Stimulated activated naive CD8-positive, alpha-beta T cell treated with anti-CD3 and anti-CD28 coated beads, Interleukin-15, Interleukin-2, amounts not matched to agents 100 ng/mL and 50 ng/mL, for 24 hours (primary cell): Measurements from ENCODE around the gene GNAO1.

ENCODE experiments used
- H3K27ac Mint-ChIP-seq: one replicate; pipeline ENCODE4 v1.8.0; 2021; ENCODE audit warnings: mild to moderate bottlenecking, mixed read lengths
- H3K27me3 Mint-ChIP-seq: one replicate; pipeline ENCODE4 v1.8.0; 2021; ENCODE audit warnings: mixed read lengths
- H3K36me3 Mint-ChIP-seq: one replicate; pipeline ENCODE4 v1.8.0; 2021; ENCODE audit warnings: low read depth, mixed read lengths
- H3K4me1 Mint-ChIP-seq: one replicate; pipeline ENCODE4 v1.8.0; 2021; ENCODE audit warnings: low read depth, mixed read lengths
- H3K4me3 Mint-ChIP-seq: one replicate; pipeline ENCODE4 v1.8.0; 2021; ENCODE audit warnings: mild to moderate bottlenecking, mixed read lengths
- H3K9me3 Mint-ChIP-seq: one replicate; pipeline ENCODE4 v1.8.0; 2021; ENCODE audit warnings: mixed read lengths

The GNAO1 gene

DNA sequence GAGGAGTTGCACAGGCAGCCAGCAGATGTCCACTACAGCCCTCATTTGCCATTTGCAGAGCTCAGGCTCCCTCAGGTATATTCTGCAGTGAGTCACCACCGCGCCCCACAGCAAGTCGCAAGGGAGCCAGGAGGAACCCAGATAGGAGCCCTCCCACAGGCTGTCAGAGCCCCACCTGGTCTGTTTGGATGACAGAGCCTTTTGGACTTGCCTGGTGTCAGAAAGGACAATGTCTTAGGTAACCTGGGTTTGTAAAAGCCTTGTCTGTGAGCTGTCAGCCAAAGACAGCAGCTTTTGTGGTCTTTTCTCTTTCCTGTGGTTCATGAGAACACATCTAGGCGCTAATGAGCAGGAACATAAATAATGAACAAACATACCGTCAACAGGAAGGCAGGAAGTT, 70.9 kb downstream of the GNAO1 start:
- no peak overlapping the region for H3K27ac Mint-ChIP-seq
- peak overlapping the region; percentile 21 for H3K4me3 Mint-ChIP-seq
- H3K36me3 Mint-ChIP-seq: no peaks in the 10 kb centered on the region
- H3K27me3 Mint-ChIP-seq: no peaks in the 10 kb centered on the region
- peaks cover 28% of the 10 kb centered on the region for H3K4me1 Mint-ChIP-seq
- no peaks in the 10 kb centered on the region for H3K9me3 Mint-ChIP-seq

DNA sequence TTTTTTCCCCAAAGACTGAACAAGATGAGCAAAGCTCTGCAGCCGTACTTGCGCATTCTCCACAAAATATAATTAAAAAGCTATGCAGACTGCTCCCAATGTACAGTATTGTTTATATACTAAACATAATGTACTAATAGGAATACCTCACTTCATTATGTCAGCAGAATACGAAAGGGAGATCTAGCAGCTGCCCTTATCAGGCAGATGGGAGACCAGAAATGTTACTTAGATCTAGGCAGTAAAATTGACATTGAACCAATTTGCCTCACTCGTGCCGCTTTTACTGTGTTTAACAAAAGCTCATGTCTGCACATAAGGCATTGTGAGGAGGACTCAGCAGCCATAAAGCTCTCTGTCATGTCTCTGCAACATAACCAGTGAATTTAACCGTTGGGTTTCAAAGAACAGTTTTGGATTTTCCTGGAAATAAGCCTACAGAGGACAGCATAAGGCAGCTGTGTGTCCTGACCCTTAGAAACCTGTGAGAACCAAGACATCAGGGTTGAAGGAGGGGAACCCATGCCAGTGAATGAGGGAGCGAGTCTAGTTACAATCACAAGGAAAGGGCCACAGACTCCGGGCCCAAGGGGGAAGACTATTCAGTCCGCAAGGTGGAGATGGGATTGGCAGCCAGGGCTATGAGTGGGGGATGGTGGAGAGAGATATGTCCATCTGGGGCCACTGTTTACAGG, 71.4 kb downstream of the GNAO1 start:
- no peaks in the 10 kb centered on the region for H3K27me3 Mint-ChIP-seq
- no peak overlapping the region for H3K27ac Mint-ChIP-seq
- H3K36me3 Mint-ChIP-seq: no peaks in the 10 kb centered on the region
- H3K9me3 Mint-ChIP-seq: no peaks in the 10 kb centered on the region
- H3K4me1 Mint-ChIP-seq: peaks cover 28% of the 10 kb centered on the region
- H3K4me3 Mint-ChIP-seq: no peak overlapping the region

DNA sequence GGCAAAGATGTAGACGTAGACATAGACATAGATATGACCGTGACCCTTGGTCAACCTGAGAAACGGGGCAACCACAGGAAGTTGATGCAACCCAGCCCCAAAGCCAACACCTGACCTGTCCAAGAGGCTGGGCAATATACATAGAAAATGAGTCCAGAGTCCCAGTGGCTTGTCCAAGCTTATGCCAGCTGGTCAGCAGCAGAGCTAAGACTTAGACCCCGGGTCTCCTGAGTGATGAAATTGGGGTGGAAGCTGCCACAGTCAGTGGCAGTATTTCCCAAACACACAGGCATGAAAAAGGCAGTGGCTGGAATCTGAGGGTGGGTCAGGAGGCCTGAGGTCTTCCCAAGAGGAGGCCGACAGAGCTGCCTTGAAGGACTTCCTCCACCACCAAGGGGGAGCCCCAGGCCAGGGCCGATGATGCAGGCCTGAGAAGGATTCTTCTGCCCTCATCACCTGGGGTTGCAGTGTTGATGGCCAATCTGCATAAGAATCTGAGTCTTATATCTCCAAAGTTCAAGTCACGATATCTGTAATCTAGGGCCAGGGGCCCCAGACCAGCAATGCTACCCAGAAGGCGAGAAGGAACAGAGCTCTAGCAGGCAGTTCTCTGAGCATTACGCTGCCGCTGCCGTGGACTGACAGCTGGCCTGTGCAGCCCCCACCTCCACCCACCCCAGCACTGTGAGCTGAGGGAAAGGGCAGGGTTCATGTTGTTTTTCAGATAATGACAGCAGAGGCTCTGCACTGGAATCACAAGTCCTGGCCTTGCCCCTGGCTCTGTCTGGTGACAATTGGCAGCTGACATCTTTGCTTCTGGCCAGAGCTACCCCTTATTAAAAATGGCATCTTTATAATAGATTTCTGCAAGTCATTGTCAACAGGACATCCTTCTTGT, 72.7 kb downstream of the GNAO1 start:
- Mint-ChIP-seq H3K4me1 (peaks cover 28% of the 10 kb centered on the region), H3K27ac (no peak overlapping the region)

DNA sequence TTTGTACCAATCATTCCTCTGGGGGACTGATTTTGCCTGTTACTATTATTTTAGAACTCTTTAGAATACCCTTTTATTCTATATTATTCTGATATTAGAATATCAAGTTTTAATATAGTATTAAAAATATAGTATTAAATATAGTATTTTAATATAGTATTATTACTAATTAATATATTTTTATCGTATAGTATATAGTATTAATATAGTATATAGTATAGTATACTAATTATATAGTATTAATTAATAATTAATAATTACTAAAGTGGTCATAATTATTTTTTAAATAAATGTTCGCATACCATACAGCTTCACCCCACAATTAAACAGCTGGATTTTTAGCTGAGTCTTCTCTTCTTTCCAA, 73.3 kb downstream of the GNAO1 start:
- H3K4me1 Mint-ChIP-seq: peaks cover 28% of the 10 kb centered on the region
- no peak overlapping the region for H3K4me3 Mint-ChIP-seq
- no peaks in the 10 kb centered on the region for H3K27me3 Mint-ChIP-seq
- H3K9me3 Mint-ChIP-seq: no peaks in the 10 kb centered on the region
- H3K36me3 Mint-ChIP-seq: no peaks in the 10 kb centered on the region
- no peak overlapping the region for H3K27ac Mint-ChIP-seq

More for the DNA sequence above, 72.7 kb downstream of the GNAO1 start:
- Mint-ChIP-seq H3K36me3 (no peaks in the 10 kb centered on the region), H3K27me3 (no peaks in the 10 kb centered on the region), H3K4me3 (no peak overlapping the region), H3K9me3 (no peaks in the 10 kb centered on the region)

DNA sequence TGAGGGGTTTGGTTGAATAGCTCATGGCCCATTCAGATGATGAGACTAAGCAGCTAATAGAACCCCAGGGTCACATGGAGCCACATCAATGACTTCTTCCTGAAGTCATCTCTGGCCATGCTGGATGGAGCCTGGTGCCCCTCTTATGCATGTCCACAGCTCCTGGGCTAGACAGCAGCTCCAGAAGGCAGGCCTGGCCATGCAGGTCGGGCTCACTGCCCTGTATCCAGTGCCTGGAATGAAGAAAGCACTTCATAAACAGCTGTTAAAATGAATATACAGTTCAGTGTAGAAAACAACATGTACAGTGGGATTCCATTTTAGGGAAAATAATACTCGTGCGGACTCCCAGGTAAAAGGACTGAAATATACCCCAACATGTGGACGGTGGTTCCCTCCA, 73.9 kb downstream of the GNAO1 start:
- Mint-ChIP-seq H3K36me3 (no peaks in the 10 kb centered on the region), H3K4me1 (peaks cover 28% of the 10 kb centered on the region), H3K27ac (no peak overlapping the region), H3K4me3 (no peak overlapping the region), H3K27me3 (no peaks in the 10 kb centered on the region), H3K9me3 (no peaks in the 10 kb centered on the region)

DNA sequence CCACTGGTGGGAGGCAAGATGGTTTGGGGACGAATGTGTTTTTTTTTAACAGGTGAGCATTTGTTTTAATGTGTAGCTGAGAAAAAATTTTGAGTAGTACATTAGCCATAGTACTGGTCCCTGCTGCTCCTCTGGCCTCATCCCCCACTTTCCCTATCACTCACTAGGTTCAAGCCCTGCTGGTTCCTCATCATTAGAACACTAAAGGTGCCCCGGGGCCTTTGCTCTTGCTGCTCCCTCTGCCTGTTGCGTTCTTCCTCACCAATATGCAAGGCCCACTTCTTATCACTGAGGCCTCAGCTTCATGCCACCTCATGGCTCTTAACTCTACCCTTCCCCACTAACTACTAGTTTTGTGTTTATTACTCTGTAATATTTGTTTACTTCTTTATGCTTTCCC, 74.5 kb downstream of the GNAO1 start:
- no peaks in the 10 kb centered on the region for H3K27me3 Mint-ChIP-seq
- H3K27ac Mint-ChIP-seq: no peak overlapping the region
- peaks cover 28% of the 10 kb centered on the region for H3K4me1 Mint-ChIP-seq
- H3K9me3 Mint-ChIP-seq: no peaks in the 10 kb centered on the region
- no peak overlapping the region for H3K4me3 Mint-ChIP-seq
- no peaks in the 10 kb centered on the region for H3K36me3 Mint-ChIP-seq

DNA sequence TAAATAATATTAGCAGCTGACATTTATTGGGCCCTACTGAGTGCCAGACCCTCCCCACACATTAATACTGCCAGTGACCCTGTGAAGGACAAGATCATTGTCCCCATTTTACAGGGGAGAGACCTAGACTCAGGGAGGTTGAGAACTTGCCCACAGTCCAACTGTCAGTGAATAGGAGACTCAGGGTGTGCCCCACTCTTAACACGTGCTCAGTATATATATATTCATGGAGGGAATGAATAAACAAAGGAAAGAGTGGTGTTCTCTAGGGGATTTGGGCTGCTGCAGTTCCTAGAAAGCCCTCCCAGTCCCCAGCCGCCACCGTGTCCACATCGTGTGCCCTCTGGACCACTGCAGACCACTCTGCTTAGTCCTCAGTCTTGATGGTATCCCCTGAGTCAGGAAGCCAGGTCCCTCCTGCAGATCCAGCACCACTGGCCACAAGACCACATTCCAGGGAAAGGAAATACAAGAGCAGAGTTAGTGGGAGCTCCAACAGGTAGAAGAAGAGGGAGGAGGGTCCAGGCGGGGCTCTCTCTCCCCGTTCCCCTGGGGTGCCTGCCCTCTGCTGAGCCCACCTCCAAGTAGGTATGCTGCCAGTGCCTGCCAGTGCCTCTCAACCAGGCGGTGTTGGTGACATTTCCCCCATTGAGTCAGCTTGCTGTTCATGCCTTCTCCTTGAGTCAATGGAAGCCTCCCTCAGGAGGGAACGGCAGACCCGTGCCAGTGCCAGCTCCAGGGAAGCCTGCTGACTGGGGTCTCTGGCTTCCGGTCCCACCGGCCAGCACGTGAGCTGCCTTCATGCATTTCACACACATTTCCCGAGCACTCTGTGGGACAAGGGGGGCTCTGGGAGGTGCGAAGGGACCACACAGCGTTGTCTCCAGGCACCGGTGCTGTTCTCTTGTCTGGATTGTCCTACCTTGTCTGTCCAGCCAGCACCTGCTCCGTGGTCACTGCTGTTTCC, 75.6 kb downstream of the GNAO1 start:
- Mint-ChIP-seq H3K27me3 (no peaks in the 10 kb centered on the region), H3K4me1 (peaks cover 21% of the 10 kb centered on the region), H3K27ac (no peak overlapping the region), H3K36me3 (no peaks in the 10 kb centered on the region), H3K9me3 (no peaks in the 10 kb centered on the region), H3K4me3 (no peak overlapping the region)

DNA sequence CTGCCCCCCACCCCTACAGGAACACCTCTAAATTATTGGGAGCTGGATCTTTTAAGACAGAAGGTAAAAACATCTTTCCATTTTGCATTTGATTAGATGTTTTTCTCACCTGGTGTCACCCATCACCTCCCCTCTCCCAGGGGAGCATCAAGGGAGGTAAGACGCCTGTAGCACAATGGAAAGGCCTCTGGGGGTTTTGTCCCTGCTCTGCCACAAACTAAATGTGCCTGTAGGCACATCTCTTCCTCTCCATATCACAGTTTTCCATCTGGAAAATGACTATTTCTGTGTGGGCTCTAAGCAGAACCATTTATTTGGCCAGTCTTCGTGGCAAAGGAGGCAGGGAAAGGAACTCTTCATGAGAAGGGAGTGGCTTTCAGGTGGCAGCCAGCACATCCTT, 76.6 kb downstream of the GNAO1 start:
- no peak overlapping the region for H3K4me3 Mint-ChIP-seq
- H3K36me3 Mint-ChIP-seq: no peaks in the 10 kb centered on the region
- no peaks in the 10 kb centered on the region for H3K27me3 Mint-ChIP-seq
- no peak overlapping the region for H3K27ac Mint-ChIP-seq
- H3K9me3 Mint-ChIP-seq: no peaks in the 10 kb centered on the region
- peaks cover 11% of the 10 kb centered on the region for H3K4me1 Mint-ChIP-seq

DNA sequence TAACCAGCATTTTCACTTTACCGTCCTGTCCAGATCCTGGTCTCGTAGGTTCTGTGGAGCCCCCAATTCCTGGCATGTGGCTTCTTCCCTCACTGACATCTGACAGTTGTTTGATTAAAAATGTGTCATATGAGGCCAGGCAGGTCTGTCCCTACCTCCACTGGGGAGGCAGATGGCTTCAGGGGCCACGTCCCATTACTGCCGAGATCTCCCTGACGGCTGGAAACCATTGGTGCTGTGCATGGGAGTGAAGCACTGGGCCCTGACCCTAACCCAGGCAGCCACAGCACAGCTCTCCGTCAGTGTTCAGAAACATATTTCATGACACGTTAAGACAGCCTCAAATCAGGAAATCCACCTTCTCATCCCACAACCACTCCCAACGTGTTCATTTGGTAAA, 77.5 kb downstream of the GNAO1 start:
- no peaks in the 10 kb centered on the region for H3K9me3 Mint-ChIP-seq
- no peaks in the 10 kb centered on the region for H3K36me3 Mint-ChIP-seq
- H3K27ac Mint-ChIP-seq: no peak overlapping the region
- H3K4me3 Mint-ChIP-seq: no peak overlapping the region
- H3K27me3 Mint-ChIP-seq: no peaks in the 10 kb centered on the region
- H3K4me1 Mint-ChIP-seq: peaks cover 3% of the 10 kb centered on the region

DNA sequence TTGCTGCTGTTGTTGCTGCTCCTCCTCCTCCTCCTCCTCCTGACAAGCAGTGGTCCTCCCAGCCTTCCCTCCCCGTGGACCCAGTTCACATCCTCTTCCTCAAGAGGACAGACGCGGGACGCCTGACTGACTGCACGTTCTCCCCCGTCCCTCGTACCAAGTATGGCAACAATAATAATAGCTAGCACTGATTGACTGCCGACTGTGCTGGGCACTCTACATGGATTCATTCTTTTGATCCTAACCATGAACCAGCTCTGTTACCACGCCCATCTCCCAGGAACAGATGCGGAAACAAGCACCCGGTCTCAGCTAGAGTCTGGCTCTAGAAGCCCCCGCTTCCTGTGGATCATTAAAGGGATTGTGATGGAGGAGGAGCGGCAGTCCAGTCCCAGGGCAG, 78.0 kb downstream of the GNAO1 start:
- H3K27ac Mint-ChIP-seq: no peak overlapping the region
- no peaks in the 10 kb centered on the region for H3K4me1 Mint-ChIP-seq
- no peak overlapping the region for H3K4me3 Mint-ChIP-seq

DNA sequence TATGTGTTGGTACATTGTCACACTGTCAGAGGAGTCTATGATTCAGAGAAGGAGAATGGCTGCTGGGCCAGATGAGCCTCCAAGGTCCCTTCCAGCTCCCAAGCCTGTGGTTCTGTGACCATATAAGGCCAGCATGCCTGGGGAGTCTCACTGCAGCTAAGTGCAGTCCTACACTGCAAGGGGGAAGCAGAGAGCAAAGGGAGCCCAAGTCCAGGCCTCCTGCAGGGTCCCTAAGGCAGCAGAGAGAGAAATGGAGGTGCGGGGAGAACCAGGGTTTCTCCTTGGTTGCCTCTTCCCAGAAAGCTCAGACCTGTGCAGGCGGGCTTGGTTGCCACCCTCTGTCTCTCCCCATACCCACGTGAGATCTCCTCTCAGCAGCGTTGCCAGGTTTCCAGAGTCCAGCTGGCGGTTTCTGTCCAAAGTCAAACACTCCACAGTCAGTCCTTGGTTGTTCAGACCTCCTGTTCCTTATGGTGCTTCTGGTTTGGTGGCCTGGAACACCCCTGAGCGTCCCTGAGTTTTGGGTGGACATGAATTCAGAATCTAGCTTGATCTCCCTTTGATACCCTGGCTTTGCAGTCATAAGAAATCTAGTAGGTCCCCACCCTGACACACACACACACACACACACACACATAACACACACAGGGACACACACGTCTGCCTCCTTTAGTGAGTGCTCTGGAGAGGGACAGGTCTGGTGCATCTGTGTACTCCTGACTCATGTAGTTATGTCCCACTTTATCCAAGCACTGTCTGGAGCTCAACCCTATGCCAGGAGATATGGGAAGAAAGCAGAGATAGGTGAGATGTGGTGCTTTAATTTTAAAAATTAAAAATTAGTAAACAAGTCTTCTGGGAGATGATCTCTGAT, 78.8 kb downstream of the GNAO1 start:
- H3K27me3 Mint-ChIP-seq: peaks cover 6% of the 10 kb centered on the region
- H3K27ac Mint-ChIP-seq: no peak overlapping the region
- H3K9me3 Mint-ChIP-seq: peaks cover 4% of the 10 kb centered on the region
- H3K4me3 Mint-ChIP-seq: no peak overlapping the region
- H3K36me3 Mint-ChIP-seq: no peaks in the 10 kb centered on the region
- H3K4me1 Mint-ChIP-seq: no peaks in the 10 kb centered on the region

More for the DNA sequence above, 78.0 kb downstream of the GNAO1 start:
- Mint-ChIP-seq H3K9me3 (no peaks in the 10 kb centered on the region), H3K36me3 (no peaks in the 10 kb centered on the region), H3K27me3 (no peaks in the 10 kb centered on the region)

DNA sequence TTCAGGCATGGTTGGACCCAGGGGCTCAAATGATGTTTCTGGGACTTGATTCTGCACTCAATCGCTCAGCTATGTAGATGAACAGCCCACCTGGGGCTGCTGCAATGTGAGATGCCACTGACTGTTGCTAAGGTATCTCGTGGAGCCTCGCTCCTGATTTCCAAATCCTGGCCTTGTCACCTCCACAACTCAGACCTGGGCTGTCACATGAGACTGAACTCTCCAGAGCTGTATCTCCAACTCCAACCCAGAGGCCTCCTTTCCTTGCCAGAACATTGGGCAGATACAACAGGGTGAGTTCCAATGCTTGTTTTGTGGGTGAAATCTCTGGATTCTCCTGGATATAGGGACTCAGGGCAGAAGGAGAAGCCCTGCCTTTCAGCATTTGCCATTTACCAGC, 79.5 kb downstream of the GNAO1 start:
- H3K27ac Mint-ChIP-seq: no peak overlapping the region
- H3K4me1 Mint-ChIP-seq: no peaks in the 10 kb centered on the region
- H3K4me3 Mint-ChIP-seq: no peak overlapping the region
- peaks cover 8% of the 10 kb centered on the region for H3K27me3 Mint-ChIP-seq
- H3K9me3 Mint-ChIP-seq: peaks cover 4% of the 10 kb centered on the region
- H3K36me3 Mint-ChIP-seq: no peaks in the 10 kb centered on the region

DNA sequence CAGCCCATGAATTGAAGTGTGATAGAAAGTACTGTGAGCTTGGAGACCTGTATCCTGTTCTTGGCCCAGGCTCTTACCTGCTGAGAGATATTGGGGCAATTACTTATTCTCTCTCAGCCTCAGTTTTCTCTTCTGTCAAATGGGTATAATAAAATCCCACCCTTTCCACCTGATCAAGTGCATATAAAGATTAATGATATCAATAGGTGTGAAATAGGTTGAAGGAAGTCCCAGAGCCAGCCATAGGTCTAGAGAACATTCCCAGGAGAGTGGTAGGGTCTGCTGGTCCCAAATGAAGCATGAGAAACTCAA, 81.2 kb downstream of the GNAO1 start:
- Mint-ChIP-seq H3K4me3 (no peak overlapping the region), H3K27ac (no peak overlapping the region)

DNA sequence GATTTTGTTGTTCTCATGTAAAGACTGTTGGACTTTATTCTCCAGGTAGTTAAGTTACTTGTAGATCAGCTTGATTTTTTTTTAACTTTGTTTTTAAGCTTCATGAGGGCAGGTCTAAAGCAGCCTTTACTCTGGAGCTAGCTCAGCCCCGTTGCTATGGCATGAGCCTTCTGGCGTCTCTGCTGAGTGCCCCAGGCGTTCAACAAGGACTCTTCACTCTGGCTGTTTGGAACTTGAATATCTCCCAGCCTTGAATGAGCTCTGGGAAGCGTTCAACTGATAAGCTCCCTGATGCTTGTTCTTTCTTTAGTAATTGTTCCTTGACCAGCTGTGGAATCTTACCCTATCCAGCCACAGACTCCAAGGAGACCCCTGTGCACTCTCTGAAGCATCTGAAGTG, 82.3 kb downstream of the GNAO1 start:
- Mint-ChIP-seq H3K4me1 (peaks cover 3% of the 10 kb centered on the region), H3K27ac (no peak overlapping the region), H3K4me3 (no peak overlapping the region), H3K9me3 (peaks cover 4% of the 10 kb centered on the region), H3K36me3 (no peaks in the 10 kb centered on the region), H3K27me3 (peaks cover 8% of the 10 kb centered on the region)

More for the DNA sequence above, 81.2 kb downstream of the GNAO1 start:
- H3K4me1 Mint-ChIP-seq: no peaks in the 10 kb centered on the region
- no peaks in the 10 kb centered on the region for H3K36me3 Mint-ChIP-seq
- peaks cover 4% of the 10 kb centered on the region for H3K9me3 Mint-ChIP-seq
- H3K27me3 Mint-ChIP-seq: peaks cover 8% of the 10 kb centered on the region
